ENCODE results near the gene TTLL1. TPM values are rescaled to one million over a fixed set of nuclear protein-coding genes. Genes with fewer than 3 reads are reported as not detected.

TTLL1 gene
- total and polyA plus RNA-seq, 2 donors (not counting 3 experiments of a cell fraction or from before 2014, with no cell fraction given) = 9.0 to 17.0 TPM

GRCh38 chr22:43100225-43100624 is 11.0 kb upstream of the TTLL1 start:
- no peaks in the 10 kb centered on the region for H3K9me1 ChIP-seq (replicated peaks; ENCODE audit: control insufficient read depth, extremely low read depth, insufficient read depth, low read length)
- TF ChIP-seq MYC (IDR thresholded peaks at IDR 0.05; ENCODE audit: low read depth, low read length) (no peak), EZH2 (IDR thresholded peaks at IDR 0.05; ENCODE audit: borderline replicate concordance, low read depth, low read length, severe bottlenecking) (no peak), FOS (IDR thresholded peaks at IDR 0.05; ENCODE audit: borderline replicate concordance, insufficient read depth, low read length) (no peak), GATA2 (IDR thresholded peaks at IDR 0.05; ENCODE audit: insufficient read depth, insufficient read length, low read depth, low read length) (no peak), JUN (IDR thresholded peaks at IDR 0.05; ENCODE audit: borderline replicate concordance, insufficient read depth, insufficient read length, low read depth) (no peak), CTCF (IDR thresholded peaks at IDR 0.05; ENCODE audit: extremely low read depth in 1 of 2, insufficient read depth in 1 of 2, low read depth in 1 of 2, low read length in 2 of 2) (no peak), POLR2A (IDR thresholded peaks at IDR 0.05; ENCODE audit: low read depth, low read length) (no peak)

More at GRCh38 chr22:43100225-43100624, 11.0 kb upstream of the TTLL1 start:
- CTCF ChIA-PET = interaction anchor here (0.8 kb wide), 1 partner anchor 8 kb away, joined by 3 read pairs; no protein-coding TSS in a partner anchor
- Histone ChIP-seq H3K4me1 (ENCODE audit: control insufficient read depth, extremely low read depth, insufficient read depth, low read length) (peaks cover 3% of the 10 kb centered on the region), H3K27me3 (ENCODE audit: control insufficient read depth in 2 of 2, insufficient read depth in 2 of 2, low read length in 2 of 2) (no peaks in the 10 kb centered on the region), H3K9me3 (replicated peaks; ENCODE audit: control insufficient read depth, insufficient read depth, low read length) (no peaks in the 10 kb centered on the region), H3K36me3 (ENCODE audit: control insufficient read depth in 2 of 2, extremely low read depth in 1 of 2, insufficient read depth in 2 of 2, low read length in 2 of 2) (no peaks in the 10 kb centered on the region), H3K4me2 (ENCODE audit: insufficient read depth, low read length) (no peak overlapping the region), H3K4me3 (replicated peaks in 1 of 3; ENCODE audit: insufficient read depth in 1 of 3, low read depth in 1 of 3, low read length in 3 of 3) (no peak overlapping the region), H3K79me2 (ENCODE audit: control insufficient read depth, insufficient read depth, low read length) (no peaks in the 10 kb centered on the region), H3K9ac (replicated peaks; ENCODE audit: extremely low read depth, insufficient read depth, low read length) (no peak overlapping the region), H3K27ac (ENCODE audit: insufficient read depth, low read depth, low read length) (no peak overlapping the region), H4K20me1 (replicated peaks; ENCODE audit: control insufficient read depth, extremely low read depth, insufficient read depth, low read length) (no peaks in the 10 kb centered on the region), H2AFZ (ENCODE audit: low read depth, low read length) (no peak overlapping the region)
- intact Hi-C loops (cut with micrococcal nuclease) = no loop called here
- no peak for DNase-seq (ENCODE audit: low read depth, low spot score)
- POLR2A ChIA-PET = no interaction called here
- dilution Hi-C loops (cut with MboI; ENCODE audit: extremely low pct_ligation_motif_present, low sequenced_read_pairs) = no loop called here
- BruUV-seq (replicated peaks) = no TSS peak
- no peak for FAIRE-seq
